GM23248 (cell line): Measurements from ENCODE around the gene PPP3R1. TPM values are rescaled to one million over a fixed set of nuclear protein-coding genes. Genes with fewer than 3 reads are reported as not detected.

Experiments used
- DNase-seq: peaks from one replicate; pipeline ENCODE4 v3.0.0-alpha.2; 2015
- H2AFZ ChIP-seq: fragments of 200-600 bp; sonication (generic); 2 replicates; pipeline ENCODE4 v1.6.1; 2016; ENCODE audit warnings: antibody characterized with exemption
- H3F3A ChIP-seq: fragments of 200-600 bp; sonication (generic); 2 replicates; pipeline ENCODE4 v1.6.1; 2016; ENCODE audit warnings: mild to moderate bottlenecking, antibody characterized with exemption, mixed run types; ENCODE audit not compliant: insufficient read depth
- H3K27ac ChIP-seq: fragments of 200-600 bp; sonication (generic); 2 replicates; pipeline ENCODE4 v1.5.1; 2016; ENCODE audit warnings: mild to moderate bottlenecking
- H3K27me3 ChIP-seq: fragments of 200-600 bp; sonication (generic); replicated peaks from 2 replicates; pipeline ENCODE4 v1.6.1; 2016; ENCODE audit warnings: mild to moderate bottlenecking; ENCODE audit not compliant: insufficient read depth
- H3K36me3 ChIP-seq: fragments of 200-600 bp; sonication (generic); 2 replicates; pipeline ENCODE4 v1.6.1; 2016; ENCODE audit warnings: low read depth, mild to moderate bottlenecking
- H3K4me1 ChIP-seq: fragments of 200-600 bp; sonication (generic); 2 replicates; pipeline ENCODE4 v1.6.1; 2016; ENCODE audit warnings: mild to moderate bottlenecking; ENCODE audit not compliant: insufficient read depth
- H3K4me2 ChIP-seq: fragments of 200-600 bp; sonication (generic); one replicate; pipeline ENCODE4 v1.6.1; 2016; ENCODE audit warnings: mild to moderate bottlenecking; ENCODE audit not compliant: unreplicated experiment
- H3K4me3 ChIP-seq: fragments of 200-600 bp; sonication (generic); 2 replicates; pipeline ENCODE4 v1.5.1; 2016; ENCODE audit warnings: mild to moderate bottlenecking
- H3K79me2 ChIP-seq: fragments of 200-600 bp; sonication (generic); 2 replicates; pipeline ENCODE4 v1.6.1; 2016; ENCODE audit warnings: mild to moderate bottlenecking; ENCODE audit not compliant: insufficient read depth
- H3K9ac ChIP-seq: fragments of 200-600 bp; sonication (generic); 2 replicates; pipeline ENCODE4 v1.6.1; 2016; ENCODE audit warnings: mild to moderate bottlenecking
- H3K9me2 ChIP-seq: fragments of 200-600 bp; sonication (generic); 2 replicates; pipeline ENCODE4 v1.6.1; 2016; ENCODE audit warnings: mixed run types, mild to moderate bottlenecking, moderate library complexity; ENCODE audit not compliant: insufficient read depth
- H3K9me3 ChIP-seq: fragments of 200-600 bp; sonication (generic); one replicate; pipeline ENCODE4 v1.6.1; 2017; ENCODE audit warnings: low read depth
- H4K20me1 ChIP-seq: fragments of 200-600 bp; sonication (generic); 2 replicates; pipeline ENCODE4 v1.6.0; 2016; ENCODE audit not compliant: insufficient read depth
- EZH2 ChIP-seq: fragments of 200-600 bp; sonication (generic); IDR thresholded peaks from 2 replicates; pipeline ENCODE4 v1.6.1; 2018; ENCODE audit warnings: antibody characterized with exemption, mild to moderate bottlenecking; ENCODE audit not compliant: insufficient read depth, poor library complexity, severe bottlenecking
- EZH2phosphoT487 ChIP-seq: fragments of 200-600 bp; sonication (generic); IDR thresholded peaks from 2 replicates; pipeline ENCODE4 v1.6.1; 2018; ENCODE audit warnings: antibody characterized with exemption, moderate library complexity, mild to moderate bottlenecking, low read depth; ENCODE audit not compliant: insufficient read depth
- WGBS, 2 experiments: methylation state at CpG; one replicate each; pipeline ENCODE4 v1.1.6; 2015 to 2017; ENCODE audit warnings: low lambda C conversion rate in 2 of 2, low coverage in 1 of 2; ENCODE audit errors: missing lambda C conversion rate in 2 of 2; 5-methylcytosine and 5-hydroxymethylcytosine counted together
- in situ Hi-C: fragments of 300-500 bp; cut with MboI; formaldehyde crosslinking; loops from 2 replicates; pipeline ENCODE4 v1.15.0; 2020
- polyA plus RNA-seq: library from polyadenylated mRNA; unstranded; fragments of >200 nt; fragmentation: Nextera tagmentation; extraction: Ambion mirVana; gene quantifications from 2 replicates; pipeline ENCODE4 v1.2.1, GENCODE V29; 2016
- total RNA-seq: library from RNA; depleted of rRNA; stranded (reverse); fragments of >200 nt; shearing (Covaris generic); gene quantifications from 2 replicates; pipeline ENCODE4 v1.2.3, GENCODE V29; 2014

PPP3R1 gene
- total and polyA plus RNA-seq, 2 experiments from 2014 or later = 3.8 to 17.7 TPM

DNA sequence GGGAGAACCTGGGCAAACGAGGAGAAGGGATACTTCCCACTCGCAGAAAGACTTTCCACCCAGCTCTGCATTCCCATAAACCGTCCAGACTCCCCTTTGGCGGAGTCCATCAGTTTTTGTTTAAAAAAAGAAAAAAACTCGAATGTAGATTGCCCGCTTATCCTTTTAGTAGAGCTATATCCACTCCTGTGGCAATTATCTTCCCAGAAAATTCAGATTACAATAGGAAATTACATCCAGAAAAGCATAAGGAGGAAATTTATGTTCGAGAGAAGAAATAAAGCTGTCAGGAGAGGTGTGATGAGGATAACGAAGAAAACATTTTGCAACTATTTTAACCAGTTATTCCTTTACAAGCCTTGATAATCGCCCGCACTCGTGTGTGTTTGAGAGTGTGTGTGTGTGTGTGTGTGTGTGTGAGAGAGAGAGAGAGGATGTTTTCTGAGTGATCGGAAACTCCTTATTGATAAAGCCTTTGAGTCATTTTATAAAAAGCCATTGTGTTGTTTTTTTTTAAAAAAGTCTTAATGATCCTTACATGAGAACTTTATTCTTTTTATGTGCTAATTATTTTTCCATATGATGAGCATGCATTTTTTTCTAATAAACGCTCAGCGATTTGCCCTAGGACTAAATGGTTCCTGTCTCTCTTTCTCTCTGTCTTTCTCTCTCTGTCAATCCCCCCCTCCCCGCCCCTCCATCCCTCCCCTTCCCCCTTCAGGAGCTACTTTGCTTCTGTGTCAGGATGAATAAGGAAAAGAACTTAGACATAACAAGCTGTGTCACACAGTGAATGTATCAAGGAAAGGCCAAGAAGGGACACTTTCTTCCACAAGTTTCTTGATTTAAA is 1.1 kb upstream of the PPP3R1 start:
- in situ Hi-C loops = no loop called here
- no peaks in the 10 kb centered on the region for H3K9me2 ChIP-seq
- H3K9ac ChIP-seq = peak overlapping the region; percentile 94
- no peaks in the 10 kb centered on the region for H3K27me3 ChIP-seq
- H2AFZ ChIP-seq = peak overlapping the region; percentile 81
- WGBS, 2 experiments = 0 to 1% methylated on average over 15 of the region's 15 CpGs
- peak; percentile 50 for DNase-seq
- H3K4me2 ChIP-seq = peak overlapping the region; percentile 96
- H3K9me3 ChIP-seq = no peaks in the 10 kb centered on the region
- peaks cover 23% of the 10 kb centered on the region for H4K20me1 ChIP-seq
- H3K27ac ChIP-seq = peak overlapping the region; percentile 95
- peak overlapping the region; percentile 92 for H3K4me3 ChIP-seq
- TF ChIP-seq EZH2 (no peak), EZH2phosphoT487 (no peak)
- no peaks in the 10 kb centered on the region for H3K36me3 ChIP-seq
- peaks cover 52% of the 10 kb centered on the region for H3K79me2 ChIP-seq
- peaks cover 53% of the 10 kb centered on the region for H3K4me1 ChIP-seq
- H3F3A ChIP-seq = peaks cover 28% of the 10 kb centered on the region

DNA sequence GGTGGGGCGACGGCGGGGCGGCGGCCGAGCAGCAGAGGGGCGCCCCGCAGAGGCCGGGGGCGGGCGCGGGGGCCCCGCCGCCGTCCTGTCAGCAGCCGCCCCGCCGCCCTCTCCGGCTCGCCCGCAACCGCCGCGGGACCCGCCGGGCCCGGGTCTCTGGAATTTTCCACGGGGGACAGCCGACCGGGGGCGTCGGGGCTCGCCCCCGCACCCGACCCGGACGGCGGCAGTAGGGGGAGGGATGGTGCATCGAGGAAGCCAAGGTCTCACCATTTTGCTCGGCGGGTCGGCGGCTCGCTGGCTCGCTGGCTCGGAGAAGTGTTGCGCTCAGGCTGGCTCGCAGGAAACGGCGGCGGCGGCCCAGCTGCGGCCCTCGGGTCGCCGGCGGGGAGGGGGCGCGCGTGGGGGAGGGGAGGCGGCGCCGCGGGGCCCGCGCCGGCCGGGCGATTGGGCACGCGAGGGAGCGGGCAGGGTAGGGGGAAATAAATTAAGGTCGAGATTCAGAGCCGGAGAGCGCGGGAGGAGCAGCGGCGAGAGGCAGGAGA is 405 bp downstream of the PPP3R1 start:
- no peak overlapping the region; the same call in 1 of the 2 replicates for H2AFZ ChIP-seq
- peak overlapping the region; percentile 95 for H3K27ac ChIP-seq
- H3K9me3 ChIP-seq = no peaks in the 10 kb centered on the region
- H3K9me2 ChIP-seq = no peaks in the 10 kb centered on the region
- H3K79me2 ChIP-seq = peaks cover 67% of the 10 kb centered on the region
- H3K4me1 ChIP-seq = peaks cover 59% of the 10 kb centered on the region
- H3K9ac ChIP-seq = peak overlapping the region; percentile 94
- H3K27me3 ChIP-seq = no peaks in the 10 kb centered on the region
- H3K36me3 ChIP-seq = no peaks in the 10 kb centered on the region
- peaks cover 28% of the 10 kb centered on the region for H3F3A ChIP-seq
- DNase-seq = peak; percentile 66
- H4K20me1 ChIP-seq = peaks cover 35% of the 10 kb centered on the region
- peak overlapping the region; percentile 97 for H3K4me2 ChIP-seq
- WGBS, 2 experiments = 1% methylated on average over 29 to 58 of the region's 78 CpGs
- TF ChIP-seq EZH2phosphoT487 (no peak), EZH2 (no peak)
- H3K4me3 ChIP-seq = peak overlapping the region; percentile 93
- in situ Hi-C loops = no loop called here

DNA sequence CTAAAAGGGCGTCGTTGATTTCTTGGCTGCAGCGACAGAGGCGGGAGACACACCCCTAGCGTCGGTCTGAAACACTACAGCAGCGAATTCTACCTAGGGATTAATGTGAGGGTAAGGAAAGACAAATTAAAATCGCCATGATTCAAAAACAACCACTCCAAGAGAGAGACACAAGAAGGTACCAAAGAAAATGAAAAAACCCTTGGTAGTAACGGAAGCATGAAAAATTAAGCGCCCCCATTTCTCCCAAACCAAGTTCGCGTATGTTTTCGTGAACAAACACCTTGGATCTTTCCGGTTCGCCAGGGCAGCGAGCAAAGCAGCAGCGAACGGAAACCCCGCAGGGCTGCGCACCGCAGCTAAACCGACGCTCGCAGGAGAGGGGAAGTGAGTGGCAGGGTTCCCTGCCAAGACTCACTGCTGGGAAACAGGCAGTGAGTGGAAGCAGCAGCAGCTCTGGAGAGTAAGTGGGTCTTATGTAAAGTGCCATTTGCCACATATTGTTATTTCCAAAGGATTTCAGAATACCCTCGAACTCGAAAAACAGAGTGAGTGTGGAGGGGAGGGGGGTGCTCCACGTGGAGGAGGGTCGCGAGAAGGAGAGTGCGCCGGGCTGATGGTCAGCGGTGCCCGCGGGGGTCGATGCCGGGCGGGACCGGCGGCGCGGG is 1.0 kb downstream of the PPP3R1 start:
- in situ Hi-C loops = no loop called here
- H3K9ac ChIP-seq = peak overlapping the region; percentile 94
- H3F3A ChIP-seq = peaks cover 28% of the 10 kb centered on the region
- peak overlapping the region; percentile 79 for H2AFZ ChIP-seq
- peaks cover 38% of the 10 kb centered on the region for H4K20me1 ChIP-seq
- WGBS, 2 experiments = 1 to 2% methylated on average over 30 to 36 of the region's 41 CpGs
- peaks cover 58% of the 10 kb centered on the region for H3K4me1 ChIP-seq
- peak overlapping the region; percentile 95 for H3K27ac ChIP-seq
- DNase-seq = peak; percentile 90
- no peaks in the 10 kb centered on the region for H3K27me3 ChIP-seq
- TF ChIP-seq EZH2 = no peak
- TF ChIP-seq EZH2phosphoT487 = no peak
- H3K4me3 ChIP-seq = peak overlapping the region; percentile 93
- no peaks in the 10 kb centered on the region for H3K9me3 ChIP-seq
- peak overlapping the region; percentile 97 for H3K4me2 ChIP-seq
- no peaks in the 10 kb centered on the region for H3K36me3 ChIP-seq
- peaks cover 73% of the 10 kb centered on the region for H3K79me2 ChIP-seq
- no peaks in the 10 kb centered on the region for H3K9me2 ChIP-seq

DNA sequence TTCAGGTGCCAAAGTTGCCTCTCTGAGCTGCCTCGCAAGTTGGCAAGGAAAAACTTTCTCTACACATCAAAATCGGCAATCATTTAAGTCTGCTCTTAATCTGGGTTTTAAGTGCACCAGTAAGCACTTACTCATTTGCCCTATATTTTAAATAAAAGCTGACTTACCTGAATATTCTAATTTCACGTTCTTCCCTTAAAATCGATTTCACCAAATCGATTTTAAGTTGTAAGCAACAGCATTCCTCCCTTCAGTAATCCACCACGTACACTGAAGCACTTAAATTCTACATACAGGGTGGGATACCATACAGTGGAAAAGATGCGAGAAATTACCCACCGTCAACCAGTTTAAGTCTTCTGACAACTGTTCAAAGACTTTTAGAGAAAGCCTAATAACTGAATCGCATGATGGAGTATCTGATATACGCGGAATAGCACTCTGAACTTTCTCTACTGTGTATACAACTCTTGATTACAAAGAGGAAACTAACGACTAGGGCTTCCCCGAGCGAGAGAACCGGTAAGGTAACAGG is 1.6 kb downstream of the PPP3R1 start:
- H3K79me2 ChIP-seq = peaks cover 76% of the 10 kb centered on the region
- H3K4me2 ChIP-seq = peak overlapping the region; percentile 97
- H3K27me3 ChIP-seq = no peaks in the 10 kb centered on the region
- in situ Hi-C loops = no loop called here
- peaks cover 53% of the 10 kb centered on the region for H3K4me1 ChIP-seq
- H2AFZ ChIP-seq = peak overlapping the region; percentile 79
- no peaks in the 10 kb centered on the region for H3K36me3 ChIP-seq
- peak overlapping the region; percentile 93 for H3K4me3 ChIP-seq
- peak; percentile 37 for DNase-seq
- H3K9ac ChIP-seq = peak overlapping the region; percentile 94
- peaks cover 43% of the 10 kb centered on the region for H4K20me1 ChIP-seq
- peaks cover 28% of the 10 kb centered on the region for H3F3A ChIP-seq
- TF ChIP-seq EZH2phosphoT487 = no peak
- no peak for TF ChIP-seq EZH2
- no peaks in the 10 kb centered on the region for H3K9me2 ChIP-seq
- 7 to 10% methylated on average over 15 of the region's 15 CpGs for WGBS, 2 experiments
- H3K27ac ChIP-seq = peak overlapping the region; percentile 95
- H3K9me3 ChIP-seq = no peaks in the 10 kb centered on the region
